Breast epithelium (tissue), 4 donors: ENCODE measurements around the gene PLEKHA6. TPM values are rescaled to one million over a fixed set of nuclear protein-coding genes. Genes with fewer than 3 reads are reported as not detected.

Source experiments
- DNase-seq, 2 donors: peaks; one replicate each; pipeline ENCODE4 v3.0.0-alpha.2; 2019; ENCODE audit warnings: low spot score in 2 of 2
- H3K27ac ChIP-seq, 2 donors: fragments of 200-600 bp; sonication (generic) in 1 of 2; one replicate each; pipeline ENCODE4 v1.5.1; 2016 to 2019; ENCODE audit warnings: mild to moderate bottlenecking in 1 of 2
- H3K27me3 ChIP-seq, 2 donors: fragments of 200-600 bp; sonication (generic) in 1 of 2; one replicate each; pipeline versions ENCODE4 v1.5.1 to v1.6.0; 2017 to 2019; ENCODE audit warnings: control low read depth in 1 of 2, mild to moderate bottlenecking in 1 of 2
- H3K36me3 ChIP-seq: fragments of 200-600 bp; one replicate; pipeline ENCODE4 v1.5.1; 2019
- H3K4me1 ChIP-seq, 2 donors: fragments of 200-600 bp; sonication (generic); one replicate each; pipeline ENCODE4 v1.5.1; 2016 to 2019; ENCODE audit warnings: control low read depth in 1 of 2
- H3K4me3 ChIP-seq, 3 donors: fragments of 200-600 bp; sonication (generic); 1 replicate in 2 of 3; 2 replicates in 1 of 3; pipeline ENCODE4 v1.5.1; 2016 to 2019; ENCODE audit warnings: mild to moderate bottlenecking in 3 of 3, moderate library complexity in 2 of 3
- H3K9me3 ChIP-seq, 2 donors: fragments of 200-600 bp; sonication (generic) in 1 of 2; one replicate each; pipeline ENCODE4 v1.5.1; 2016 to 2019; ENCODE audit warnings: control low read depth in 1 of 2
- POLR2A ChIP-seq: fragments of 450-650 bp; IDR thresholded peaks from one replicate; pipeline ENCODE4 v1.6.1; 2016; ENCODE audit warnings: antibody characterized with exemption, mild to moderate bottlenecking, moderate library complexity
- POLR2AphosphoS5 ChIP-seq, 3 donors: sonication (generic); formaldehyde crosslinking; IDR thresholded peaks; one replicate each; pipeline ENCODE4 v1.6.1; 2017; ENCODE audit warnings: antibody characterized with exemption in 3 of 3
- intact Hi-C: fragments of 100-400 bp; cut with DNase I; formaldehyde crosslinking; loops from one replicate; pipeline ENCODE4 v1.15.1; 2023; ENCODE audit warnings: low total_unique reads
- total RNA-seq, 3 donors: library from RNA; depleted of rRNA; stranded (reverse); fragments of >200 nt; gene quantifications; one replicate each; pipeline ENCODE4 v1.1.0, GENCODE V29; 2016
- TF ChIP-seq, protein P1 (sequence below), 3 donors: fragments of 450-650 bp; IDR thresholded peaks; one replicate each; pipeline ENCODE4 v1.5.1; 2016 to 2017; ENCODE audit warnings: antibody characterized with exemption in 3 of 3, mild to moderate bottlenecking in 3 of 3, moderate library complexity in 3 of 3

Gene PLEKHA6
- total RNA-seq, 3 donors from 2014 or later = 1.4 to 34.0 (median 17.7) TPM

DNA sequence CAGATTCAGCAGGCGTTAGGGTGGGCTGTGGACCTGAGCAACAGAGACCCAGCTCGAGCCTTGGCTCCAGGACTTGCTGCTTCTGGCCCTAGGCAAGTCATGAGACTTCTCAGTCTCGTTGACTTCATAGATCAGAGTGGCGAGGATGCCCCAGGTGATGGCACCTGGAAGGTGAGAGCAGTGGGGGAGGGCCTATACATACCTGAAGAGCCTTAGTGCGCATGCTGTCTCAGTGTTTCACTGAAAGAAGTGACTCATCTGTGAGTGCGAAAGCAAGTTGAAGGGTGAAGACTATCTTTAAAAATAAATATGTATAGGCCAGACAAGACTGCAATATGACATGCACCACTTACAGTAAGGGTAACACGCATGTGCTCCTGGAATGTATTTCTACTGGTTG, 10.1 kb downstream of the PLEKHA6 start:
- peaks cover 0 to 4% of the 10 kb centered on the region in 2 donors for H3K4me1 ChIP-seq
- intact Hi-C loops = no loop called here
- TF ChIP-seq POLR2AphosphoS5 (IDR thresholded peaks at IDR 0.05) (no peak), POLR2A (no peak)
- TF ChIP-seq, protein P1, sequence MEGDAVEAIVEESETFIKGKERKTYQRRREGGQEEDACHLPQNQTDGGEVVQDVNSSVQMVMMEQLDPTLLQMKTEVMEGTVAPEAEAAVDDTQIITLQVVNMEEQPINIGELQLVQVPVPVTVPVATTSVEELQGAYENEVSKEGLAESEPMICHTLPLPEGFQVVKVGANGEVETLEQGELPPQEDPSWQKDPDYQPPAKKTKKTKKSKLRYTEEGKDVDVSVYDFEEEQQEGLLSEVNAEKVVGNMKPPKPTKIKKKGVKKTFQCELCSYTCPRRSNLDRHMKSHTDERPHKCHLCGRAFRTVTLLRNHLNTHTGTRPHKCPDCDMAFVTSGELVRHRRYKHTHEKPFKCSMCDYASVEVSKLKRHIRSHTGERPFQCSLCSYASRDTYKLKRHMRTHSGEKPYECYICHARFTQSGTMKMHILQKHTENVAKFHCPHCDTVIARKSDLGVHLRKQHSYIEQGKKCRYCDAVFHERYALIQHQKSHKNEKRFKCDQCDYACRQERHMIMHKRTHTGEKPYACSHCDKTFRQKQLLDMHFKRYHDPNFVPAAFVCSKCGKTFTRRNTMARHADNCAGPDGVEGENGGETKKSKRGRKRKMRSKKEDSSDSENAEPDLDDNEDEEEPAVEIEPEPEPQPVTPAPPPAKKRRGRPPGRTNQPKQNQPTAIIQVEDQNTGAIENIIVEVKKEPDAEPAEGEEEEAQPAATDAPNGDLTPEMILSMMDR (IDR thresholded peaks at IDR 0.05) = no peak
- H3K4me3 ChIP-seq = no peak overlapping the region
- H3K9me3 ChIP-seq = no peaks in the 10 kb centered on the region
- no peak overlapping the region for H3K27ac ChIP-seq
- DNase-seq = no peak
- H3K36me3 ChIP-seq = no peaks in the 10 kb centered on the region
- no peaks in the 10 kb centered on the region for H3K27me3 ChIP-seq

DNA sequence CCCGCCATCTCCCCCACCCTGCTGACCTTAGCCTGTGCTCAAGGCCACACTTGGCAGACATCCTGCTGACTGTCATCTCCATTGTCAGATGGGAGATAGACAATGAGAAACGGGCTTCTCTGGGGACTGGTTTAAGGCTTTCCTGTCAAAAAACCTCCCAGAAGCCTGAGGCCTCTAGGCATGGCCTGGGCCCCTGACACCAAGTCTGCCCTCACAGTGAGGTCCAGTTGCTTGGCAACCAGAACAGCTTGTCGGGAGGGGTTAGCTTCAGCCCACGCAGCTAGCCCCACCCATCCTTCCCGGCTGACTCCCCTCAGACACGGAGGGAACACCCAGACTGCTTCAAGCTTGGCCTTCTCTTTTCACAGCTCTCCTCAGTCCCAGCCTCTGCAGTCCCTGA, 11.0 kb downstream of the PLEKHA6 start:
- no peak for TF ChIP-seq POLR2AphosphoS5 (IDR thresholded peaks at IDR 0.05)
- no peak for TF ChIP-seq POLR2A
- TF ChIP-seq, protein P1 (IDR thresholded peaks at IDR 0.05) = no peak
- no peaks in the 10 kb centered on the region for H3K9me3 ChIP-seq
- no peak overlapping the region for H3K4me3 ChIP-seq
- H3K4me1 ChIP-seq = peaks cover 0 to 4% of the 10 kb centered on the region in 2 donors
- intact Hi-C loops = no loop called here
- peak overlapping the region; percentile 21 to 64 for H3K27ac ChIP-seq
- H3K27me3 ChIP-seq = no peaks in the 10 kb centered on the region
- DNase-seq = no peak
- no peaks in the 10 kb centered on the region for H3K36me3 ChIP-seq

DNA sequence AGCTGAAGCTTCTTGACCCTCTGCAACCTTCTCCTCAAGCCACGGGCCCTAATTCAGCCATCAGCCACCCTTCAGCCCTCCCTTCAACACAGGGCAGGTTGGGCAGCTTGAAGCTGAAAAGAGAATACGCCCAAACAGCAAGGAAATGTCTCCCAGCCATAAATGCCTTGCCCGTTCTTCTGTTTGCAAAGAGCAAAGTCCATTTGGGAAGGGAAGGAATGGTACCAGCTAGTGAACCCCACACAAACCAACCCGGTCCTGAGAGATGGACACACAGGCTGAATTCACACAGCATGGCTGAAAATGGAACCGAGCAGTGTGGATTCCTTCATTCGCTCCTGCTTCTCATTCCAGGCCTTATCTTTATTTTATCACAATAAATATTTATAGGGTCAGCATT, 11.5 kb downstream of the PLEKHA6 start:
- no peak for TF ChIP-seq POLR2A
- no peak for TF ChIP-seq POLR2AphosphoS5 (IDR thresholded peaks at IDR 0.05)
- TF ChIP-seq, protein P1 (IDR thresholded peaks at IDR 0.05) = no peak
- Histone ChIP-seq H3K4me3 (no peak overlapping the region), H3K9me3 (no peaks in the 10 kb centered on the region), H3K27me3 (no peaks in the 10 kb centered on the region), H3K36me3 (no peaks in the 10 kb centered on the region), H3K27ac (peak overlapping the region; percentile 21 to 64), H3K4me1 (peaks cover 0 to 4% of the 10 kb centered on the region in 2 donors)
- DNase-seq = no peak
- intact Hi-C loops = no loop called here

DNA sequence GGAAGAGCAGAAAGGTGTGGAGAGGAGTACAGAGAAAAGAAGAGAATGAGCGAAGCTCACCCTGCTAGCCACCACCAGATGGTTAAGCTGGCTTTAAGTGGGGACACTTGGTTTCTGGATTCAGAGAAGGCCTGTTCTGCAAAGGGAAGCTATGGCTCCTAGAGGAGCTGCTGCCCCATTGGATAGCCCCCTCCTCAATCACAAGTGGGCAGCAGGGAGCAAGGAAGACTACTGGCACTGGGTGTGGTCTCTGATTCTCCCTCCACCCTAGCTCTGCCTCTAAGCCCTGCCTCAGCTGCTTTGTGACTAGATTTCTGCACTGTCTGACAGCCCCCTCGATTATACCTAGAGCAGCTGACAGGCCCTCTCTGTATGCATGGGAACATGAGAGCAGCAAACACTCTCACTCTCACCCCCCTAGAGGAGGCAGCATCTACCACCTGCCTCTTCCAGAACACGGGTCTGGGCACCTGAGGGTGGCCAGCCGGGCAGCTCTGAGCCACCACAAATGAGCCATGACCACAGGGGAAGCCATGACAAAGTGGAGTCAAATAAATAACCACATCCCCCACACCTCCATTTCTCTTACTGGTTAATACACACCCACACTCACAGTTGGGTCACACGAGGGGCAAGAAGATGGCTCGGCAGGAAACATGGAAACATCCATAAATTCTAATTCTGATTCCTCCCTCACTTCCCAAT, 13.6 kb downstream of the PLEKHA6 start:
- H3K27me3 ChIP-seq = no peaks in the 10 kb centered on the region
- DNase-seq = no peak
- peaks cover 0 to 4% of the 10 kb centered on the region in 2 donors for H3K4me1 ChIP-seq
- H3K4me3 ChIP-seq = no peak overlapping the region
- intact Hi-C loops = no loop called here
- no peaks in the 10 kb centered on the region for H3K36me3 ChIP-seq
- TF ChIP-seq POLR2A (no peak), POLR2AphosphoS5 (IDR thresholded peaks at IDR 0.05) (no peak)
- TF ChIP-seq, protein P1 (IDR thresholded peaks at IDR 0.05) = no peak
- H3K27ac ChIP-seq = no peak overlapping the region
- no peaks in the 10 kb centered on the region for H3K9me3 ChIP-seq

DNA sequence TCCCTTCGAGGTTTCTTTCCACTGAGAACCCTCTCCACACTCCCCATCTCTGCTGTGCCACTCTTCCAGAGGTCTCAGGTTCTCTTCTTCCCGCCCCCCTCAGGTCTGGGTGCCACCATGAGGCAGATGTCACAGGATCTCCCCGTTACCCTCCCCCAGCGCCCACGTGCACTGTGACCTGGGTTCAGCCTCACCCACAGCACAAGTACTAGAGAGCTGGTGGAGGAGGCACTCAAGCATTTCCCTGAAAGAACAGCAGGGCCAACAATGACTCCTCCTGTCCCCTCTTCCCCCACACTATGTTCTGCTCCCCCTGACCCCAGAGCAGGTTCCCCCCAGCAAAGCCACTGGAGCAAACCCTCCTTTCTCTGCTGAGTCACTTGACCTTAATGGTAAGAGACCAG, 14.3 kb downstream of the PLEKHA6 start:
- Histone ChIP-seq H3K27me3 (no peaks in the 10 kb centered on the region), H3K4me3 (no peak overlapping the region), H3K4me1 (peaks cover 0 to 4% of the 10 kb centered on the region in 2 donors), H3K27ac (no peak overlapping the region), H3K36me3 (no peaks in the 10 kb centered on the region), H3K9me3 (no peaks in the 10 kb centered on the region)
- DNase-seq = no peak
- intact Hi-C loops = no loop called here
- TF ChIP-seq POLR2A = no peak
- TF ChIP-seq POLR2AphosphoS5 (IDR thresholded peaks at IDR 0.05) = no peak
- TF ChIP-seq, protein P1 (IDR thresholded peaks at IDR 0.05) = no peak
